ENCODE measurements around the gene ABRACL. TPM values are rescaled to one million over a fixed set of nuclear protein-coding genes. Genes with fewer than 3 reads are reported as not detected.

ABRACL gene
- polyA plus RNA-seq, 3 donors = 39.5 to 174 (median 142) TPM

DNA sequence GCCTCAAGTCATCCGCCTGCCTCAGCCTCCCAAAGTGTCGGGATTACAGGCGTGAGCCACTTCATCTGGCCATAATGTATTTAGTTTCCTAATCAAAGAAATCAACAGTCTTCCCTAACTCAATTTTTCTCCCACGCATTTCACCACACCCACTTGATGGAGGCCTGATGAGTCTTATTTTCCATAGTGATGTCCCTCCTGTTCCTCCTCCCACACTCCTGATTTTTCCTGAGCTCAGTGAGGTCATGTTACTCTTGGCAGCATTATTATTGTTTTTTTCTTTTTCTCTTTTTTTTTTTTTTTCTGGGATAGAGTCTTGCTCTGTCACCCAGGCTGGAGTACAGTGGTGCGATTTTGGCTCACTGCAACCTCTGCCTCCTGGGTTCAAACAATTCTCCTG, 8.9 kb downstream of the ABRACL start:
- DNase-seq = no peak
- H3K79me2 ChIP-seq (ENCODE audit: insufficient read depth, low read length) = peaks cover 26% of the 10 kb centered on the region
- no peak overlapping the region for H3K27ac ChIP-seq (ENCODE audit: low read depth in 1 of 2, low read length in 2 of 2)
- no peaks in the 10 kb centered on the region for H3K27me3 ChIP-seq (ENCODE audit: control insufficient read depth in 2 of 2, insufficient read depth in 2 of 2, low read length in 2 of 2)
- no peak overlapping the region for H3K4me3 ChIP-seq (replicated peaks in 1 of 3; ENCODE audit: low read depth in 2 of 3, low read length in 3 of 3)
- H3K4me2 ChIP-seq (replicated peaks; ENCODE audit: extremely low read depth, low read length, poor library complexity, severe bottlenecking) = no peak overlapping the region
- Mint-ChIP-seq H3K4me1 (peaks cover 22% of the 10 kb centered on the region), H3K27me3 (ENCODE audit: low read depth in 3 of 3) (no peaks in the 10 kb centered on the region), H3K9me3 (no peaks in the 10 kb centered on the region), H3K36me3 (peaks cover 65 to 81% of the 10 kb centered on the region in 2 donors), H3K27ac (peak overlapping the region in 3 of 7 donors; percentile 4 to 40 (median 15)), H3K4me3 (no peak overlapping the region)
- H3K36me3 ChIP-seq (replicated peaks in 1 of 2; ENCODE audit: control insufficient read depth in 1 of 2, insufficient read depth in 2 of 2, low read length in 2 of 2) = peaks cover 47 to 81% of the 10 kb centered on the region in 2 donors
- H3K9ac ChIP-seq (ENCODE audit: insufficient read depth, low read length, poor library complexity, severe bottlenecking) = no peak overlapping the region
- peaks cover 12 to 14% of the 10 kb centered on the region in 2 donors for H3K4me1 ChIP-seq (ENCODE audit: control insufficient read depth in 1 of 2, insufficient read depth in 2 of 2, low read length in 2 of 2)
- peaks cover 27% of the 10 kb centered on the region for H4K20me1 ChIP-seq (ENCODE audit: insufficient read depth, low read length)
- intact Hi-C loops (cut with micrococcal nuclease) = no loop called here
- TF ChIP-seq, protein P1, sequence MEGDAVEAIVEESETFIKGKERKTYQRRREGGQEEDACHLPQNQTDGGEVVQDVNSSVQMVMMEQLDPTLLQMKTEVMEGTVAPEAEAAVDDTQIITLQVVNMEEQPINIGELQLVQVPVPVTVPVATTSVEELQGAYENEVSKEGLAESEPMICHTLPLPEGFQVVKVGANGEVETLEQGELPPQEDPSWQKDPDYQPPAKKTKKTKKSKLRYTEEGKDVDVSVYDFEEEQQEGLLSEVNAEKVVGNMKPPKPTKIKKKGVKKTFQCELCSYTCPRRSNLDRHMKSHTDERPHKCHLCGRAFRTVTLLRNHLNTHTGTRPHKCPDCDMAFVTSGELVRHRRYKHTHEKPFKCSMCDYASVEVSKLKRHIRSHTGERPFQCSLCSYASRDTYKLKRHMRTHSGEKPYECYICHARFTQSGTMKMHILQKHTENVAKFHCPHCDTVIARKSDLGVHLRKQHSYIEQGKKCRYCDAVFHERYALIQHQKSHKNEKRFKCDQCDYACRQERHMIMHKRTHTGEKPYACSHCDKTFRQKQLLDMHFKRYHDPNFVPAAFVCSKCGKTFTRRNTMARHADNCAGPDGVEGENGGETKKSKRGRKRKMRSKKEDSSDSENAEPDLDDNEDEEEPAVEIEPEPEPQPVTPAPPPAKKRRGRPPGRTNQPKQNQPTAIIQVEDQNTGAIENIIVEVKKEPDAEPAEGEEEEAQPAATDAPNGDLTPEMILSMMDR (IDR thresholded peaks at IDR 0.05) = no peak
- H3K9me3 ChIP-seq (replicated peaks in 1 of 2; ENCODE audit: control insufficient read depth in 1 of 2, insufficient read depth in 1 of 2, low read length in 2 of 2) = no peaks in the 10 kb centered on the region
- no peak overlapping the region for H2AFZ ChIP-seq (ENCODE audit: insufficient read depth, low read depth, low read length, poor library complexity, severe bottlenecking)
- WGBS (ENCODE audit: insufficient coverage) = 93% methylated on average over 3 of the region's 5 CpGs

- no peak overlapping the region for H3K27ac Mint-ChIP-seq
- Histone ChIP-seq H3K36me3 (replicated peaks in 1 of 2; ENCODE audit: control insufficient read depth in 1 of 2, insufficient read depth in 2 of 2, low read length in 2 of 2) (peaks cover 38 to 51% of the 10 kb centered on the region in 2 donors), H3K27ac (ENCODE audit: low read depth in 1 of 2, low read length in 2 of 2) (no peak overlapping the region), H3K9ac (ENCODE audit: insufficient read depth, low read length, poor library complexity, severe bottlenecking) (no peak overlapping the region), H3K4me1 (ENCODE audit: control insufficient read depth in 1 of 2, insufficient read depth in 2 of 2, low read length in 2 of 2) (no peaks in the 10 kb centered on the region), H3K4me2 (replicated peaks; ENCODE audit: extremely low read depth, low read length, poor library complexity, severe bottlenecking) (no peak overlapping the region), H3K27me3 (ENCODE audit: control insufficient read depth in 2 of 2, insufficient read depth in 2 of 2, low read length in 2 of 2) (no peaks in the 10 kb centered on the region), H4K20me1 (ENCODE audit: insufficient read depth, low read length) (peaks cover 12% of the 10 kb centered on the region), H3K79me2 (ENCODE audit: insufficient read depth, low read length) (no peaks in the 10 kb centered on the region), H3K4me3 (replicated peaks in 1 of 3; ENCODE audit: low read depth in 2 of 3, low read length in 3 of 3) (no peak overlapping the region), H2AFZ (ENCODE audit: insufficient read depth, low read depth, low read length, poor library complexity, severe bottlenecking) (no peak overlapping the region), H3K9me3 (replicated peaks in 1 of 2; ENCODE audit: control insufficient read depth in 1 of 2, insufficient read depth in 1 of 2, low read length in 2 of 2) (no peaks in the 10 kb centered on the region)
- intact Hi-C loops (cut with micrococcal nuclease) = no loop called here
- WGBS (ENCODE audit: insufficient coverage) = 100% methylated on average over 1 of the region's 3 CpGs
- H3K27me3 Mint-ChIP-seq (ENCODE audit: low read depth in 3 of 3) = no peaks in the 10 kb centered on the region
- H3K9me3 Mint-ChIP-seq = no peaks in the 10 kb centered on the region
- no peaks in the 10 kb centered on the region for H3K4me1 Mint-ChIP-seq
- DNase-seq = no peak
- TF ChIP-seq, protein P1 (IDR thresholded peaks at IDR 0.05) = no peak
- H3K4me3 Mint-ChIP-seq = no peak overlapping the region
- H3K36me3 Mint-ChIP-seq = peaks cover 48 to 49% of the 10 kb centered on the region in 2 donors
Measured at GRCh38 chr6:139044250-139044649, 15.7 kb downstream of the ABRACL start.
